Activated CD4-positive, alpha-beta T cell treated with anti-CD3 and anti-CD28 coated beads for 36 hours (primary cell): ENCODE results near the gene TRIM67. TPM values are rescaled to one million over a fixed set of nuclear protein-coding genes. Genes with fewer than 3 reads are reported as not detected.

Experiments
- ATAC-seq: fragments of 200-7000 bp; cut with Tn5 transposase; one replicate; pipeline ENCODE4 v1.10.0; 2021; ENCODE audit warnings: mild to moderate bottlenecking, moderate library complexity
- CTCF ChIA-PET: fragments of 350-600 bp; sonication (Branson Sonifier 250); formaldehyde crosslinking; loops from one replicate; lab custom pipeline; 2021; ENCODE audit warnings: antibody characterized with exemption; lab: Charles Lee
- POLR2A ChIA-PET: fragments of 350-600 bp; sonication (Branson Sonifier 250); formaldehyde crosslinking; loops from one replicate; lab custom pipeline; 2021; ENCODE audit warnings: antibody characterized with exemption, inconsistent platforms; lab: Charles Lee
- DNase-seq: peaks from one replicate; pipeline ENCODE4 v3.0.0-alpha.2; 2020
- H3K27ac Mint-ChIP-seq: one replicate; pipeline ENCODE4 v1.8.0; 2021; ENCODE audit warnings: mixed read lengths
- H3K27me3 Mint-ChIP-seq: one replicate; pipeline ENCODE4 v1.8.0; 2021; ENCODE audit warnings: mixed read lengths
- H3K36me3 Mint-ChIP-seq: one replicate; pipeline ENCODE4 v1.8.0; 2021; ENCODE audit warnings: low read depth, mixed read lengths
- H3K4me1 Mint-ChIP-seq: one replicate; pipeline ENCODE4 v1.8.0; 2021; ENCODE audit warnings: mixed read lengths
- H3K4me3 Mint-ChIP-seq: one replicate; pipeline ENCODE4 v1.8.0; 2021; ENCODE audit warnings: mild to moderate bottlenecking, moderate library complexity, mixed read lengths
- H3K9me3 Mint-ChIP-seq: one replicate; pipeline ENCODE4 v1.8.0; 2021; ENCODE audit warnings: low read depth, mixed read lengths
- intact Hi-C, 2 experiments: fragments of 100-400 bp; cut with DNase I in 1 of 2; cut with micrococcal nuclease in 1 of 2; formaldehyde crosslinking; loops; one replicate each; pipeline versions ENCODE4 v1.14.2 to v1.15.1; 2022 to 2024; cut with DNase I, micrococcal nuclease
- total RNA-seq, 2 experiments: library from RNA; stranded (reverse); gene quantifications; one replicate each; pipeline ENCODE4 v1.2.3, GENCODE V29; 2021

Gene TRIM67
- total RNA-seq, 2 experiments from 2014 or later: not detected

- H3K4me3 Mint-ChIP-seq: no peak overlapping the region
- intact Hi-C loops: loop anchor here in 1 of 2 experiments (10.0 kb wide), 1 partner anchor 575 kb away; the partner anchor contains the start of gene COG2
- H3K27ac Mint-ChIP-seq: no peak overlapping the region
- H3K27me3 Mint-ChIP-seq: no peaks in the 10 kb centered on the region
- DNase-seq (no peak), ATAC-seq (no peak)
- no peaks in the 10 kb centered on the region for H3K9me3 Mint-ChIP-seq
- CTCF ChIA-PET: no interaction called here
- POLR2A ChIA-PET: no interaction called here
- H3K4me1 Mint-ChIP-seq: peaks cover 4% of the 10 kb centered on the region
- H3K36me3 Mint-ChIP-seq: peaks cover 12% of the 10 kb centered on the region
Observed at GRCh38 chr1:231219422-231220401, 57.9 kb downstream of the TRIM67 start.

DNA sequence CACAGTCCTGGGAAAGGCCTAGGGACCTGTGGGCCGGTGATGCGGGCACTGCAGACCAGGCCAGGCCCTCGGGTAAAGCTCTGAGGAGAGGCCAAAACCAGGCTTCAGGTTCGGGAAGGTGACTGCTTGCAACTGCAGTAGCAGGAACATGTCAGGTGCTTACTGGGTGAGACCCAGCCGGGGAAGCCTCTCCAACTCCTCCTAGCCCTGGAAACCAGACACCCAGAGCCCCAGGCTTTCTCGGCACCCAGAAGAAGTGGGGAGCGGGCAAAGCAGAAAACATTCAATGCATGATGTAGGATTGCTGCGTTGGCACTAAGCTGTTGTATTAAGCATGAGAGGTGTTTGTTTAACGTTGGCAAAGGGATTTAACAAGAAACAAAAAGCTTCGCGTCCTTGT is 58.9 kb downstream of the TRIM67 start:
- ChIA-PET POLR2A (no interaction called here), CTCF (no interaction called here)
- no peak overlapping the region for H3K27ac Mint-ChIP-seq
- DNase-seq (no peak), ATAC-seq (no peak)
- peaks cover 20% of the 10 kb centered on the region for H3K36me3 Mint-ChIP-seq
- H3K4me3 Mint-ChIP-seq: no peak overlapping the region
- no peaks in the 10 kb centered on the region for H3K9me3 Mint-ChIP-seq
- intact Hi-C loops: no loop called here
- no peaks in the 10 kb centered on the region for H3K27me3 Mint-ChIP-seq
- H3K4me1 Mint-ChIP-seq: no peaks in the 10 kb centered on the region

DNA sequence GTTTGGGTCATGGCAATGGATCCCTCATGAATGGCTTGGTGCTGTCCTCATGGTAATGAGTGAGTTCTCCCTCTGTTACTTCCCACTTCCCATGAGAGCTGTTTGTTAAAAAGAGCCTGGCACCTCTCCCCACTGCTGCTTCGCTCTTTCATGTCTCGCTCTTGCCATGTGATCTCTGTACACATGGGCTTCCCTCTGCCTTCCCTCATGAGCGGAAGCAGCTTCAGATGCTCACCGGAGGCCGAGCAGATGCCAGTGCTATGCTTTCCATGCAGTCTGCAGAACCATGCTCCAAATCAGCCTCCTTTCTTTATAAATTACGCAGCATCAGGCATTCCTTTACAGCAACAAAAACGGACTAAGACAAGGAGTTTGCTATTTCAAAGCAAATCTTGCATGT is 64.3 kb downstream of the TRIM67 start:
- ATAC-seq (no peak), DNase-seq (no peak)
- intact Hi-C loops: no loop called here
- Mint-ChIP-seq H3K27me3 (no peaks in the 10 kb centered on the region), H3K4me1 (peaks cover 4% of the 10 kb centered on the region), H3K9me3 (no peaks in the 10 kb centered on the region), H3K4me3 (no peak overlapping the region), H3K36me3 (peaks cover 46% of the 10 kb centered on the region), H3K27ac (no peak overlapping the region)
- ChIA-PET POLR2A (no interaction called here), CTCF (interaction anchor here (0.7 kb wide), 1 partner anchor 167 kb away, joined by 3 read pairs; no protein-coding TSS in a partner anchor)

GRCh38 chr1:231231511-231231910 is 69.7 kb downstream of the TRIM67 start:
- Mint-ChIP-seq H3K4me3 (no peak overlapping the region), H3K4me1 (peaks cover 18% of the 10 kb centered on the region), H3K9me3 (no peaks in the 10 kb centered on the region), H3K27me3 (no peaks in the 10 kb centered on the region), H3K36me3 (peaks cover 33% of the 10 kb centered on the region), H3K27ac (no peak overlapping the region)
- DNase-seq: no peak
- ChIA-PET CTCF (interaction anchor here (1.4 kb wide), 1 partner anchor 10 kb away, joined by 4 read pairs; the partner anchor contains the start of gene GNPAT), POLR2A (no interaction called here)
- intact Hi-C loops: no loop called here
- ATAC-seq: no peak

DNA sequence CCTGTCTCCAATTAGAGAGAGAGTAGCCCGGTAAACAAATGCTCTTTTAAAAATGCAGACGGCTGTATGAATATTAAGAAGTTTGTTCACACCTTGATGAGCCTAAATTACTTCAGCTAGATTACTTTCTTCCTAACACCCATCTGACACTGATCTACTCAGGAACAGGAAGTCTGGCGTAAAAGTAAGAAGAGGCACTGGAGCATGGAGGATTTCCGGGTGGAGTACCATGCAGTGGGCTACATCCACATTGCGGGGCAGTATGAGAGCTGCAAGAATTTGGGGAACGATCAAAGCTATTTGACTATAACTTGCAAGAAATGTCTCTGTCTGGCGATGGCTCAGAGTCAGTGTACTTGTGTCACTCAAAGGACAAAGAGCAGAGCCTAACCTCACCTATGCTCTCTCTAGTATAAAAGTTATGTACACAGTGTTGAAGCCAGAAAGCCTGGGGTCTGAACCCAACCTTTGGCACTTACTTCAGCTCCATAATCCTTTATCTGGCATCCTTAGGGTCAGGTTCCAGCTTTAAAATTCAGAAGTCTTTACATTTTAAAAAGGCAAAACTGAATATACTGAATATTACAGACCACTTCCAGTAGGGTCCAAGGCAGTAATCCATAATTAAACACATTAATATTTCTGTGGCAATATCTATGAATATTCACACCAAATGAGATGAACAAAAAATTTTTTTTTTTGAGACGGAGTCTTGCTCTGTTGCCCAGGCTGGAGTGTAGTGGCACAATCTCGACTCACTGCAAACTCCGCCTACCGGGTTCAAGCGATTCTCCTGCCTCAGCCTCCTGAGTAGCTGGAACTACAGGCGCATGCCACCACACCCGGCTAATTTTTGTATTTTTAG is 71.2 kb downstream of the TRIM67 start:
- CTCF ChIA-PET: interaction anchor here (0.7 kb wide), 1 partner anchor 286 kb away, joined by 3 read pairs; no protein-coding TSS in a partner anchor
- Mint-ChIP-seq H3K27ac (peak overlapping the region; percentile 27), H3K36me3 (peaks cover 33% of the 10 kb centered on the region), H3K4me1 (peaks cover 26% of the 10 kb centered on the region), H3K9me3 (no peaks in the 10 kb centered on the region), H3K4me3 (no peak overlapping the region), H3K27me3 (no peaks in the 10 kb centered on the region)
- intact Hi-C loops: no loop called here
- POLR2A ChIA-PET: no interaction called here
- ATAC-seq (no peak), DNase-seq (no peak)

DNA sequence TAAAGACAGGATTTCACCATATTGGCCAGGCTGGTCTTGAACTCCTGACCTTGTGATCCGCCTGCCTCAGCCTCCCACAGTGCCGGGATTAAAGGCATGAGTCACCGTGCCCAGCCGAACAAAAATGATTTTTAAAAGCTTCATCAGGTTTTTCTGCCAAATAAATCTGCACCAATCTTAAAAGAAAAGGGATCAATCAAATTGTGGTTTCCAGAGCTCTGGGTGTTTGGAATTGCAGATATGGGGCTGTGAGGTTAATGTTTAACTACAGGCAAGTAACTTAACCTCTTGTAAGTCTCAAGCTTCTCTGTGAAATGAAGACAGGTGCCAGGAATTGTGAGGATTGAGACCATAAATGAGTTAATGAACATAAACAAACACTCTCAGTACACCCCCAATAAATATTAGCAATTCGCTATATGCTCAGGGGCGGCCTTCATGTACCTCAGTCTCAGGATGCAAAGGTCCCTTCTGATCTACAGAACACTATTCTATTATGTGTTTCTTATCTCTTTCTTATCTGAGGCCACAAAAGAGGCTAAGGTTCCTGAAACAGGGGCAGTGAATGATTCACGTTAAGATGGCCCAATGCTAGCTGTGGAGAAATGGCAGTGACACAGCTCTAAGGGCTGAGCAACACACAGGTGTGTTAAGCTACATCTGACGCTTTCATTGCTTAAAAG is 72.0 kb downstream of the TRIM67 start:
- ChIA-PET CTCF (no interaction called here), POLR2A (no interaction called here)
- H3K4me3 Mint-ChIP-seq: no peak overlapping the region
- intact Hi-C loops: no loop called here
- no peaks in the 10 kb centered on the region for H3K9me3 Mint-ChIP-seq
- peaks cover 38% of the 10 kb centered on the region for H3K36me3 Mint-ChIP-seq
- ATAC-seq (no peak), DNase-seq (no peak)
- H3K4me1 Mint-ChIP-seq: peaks cover 32% of the 10 kb centered on the region
- H3K27ac Mint-ChIP-seq: no peak overlapping the region
- H3K27me3 Mint-ChIP-seq: no peaks in the 10 kb centered on the region

GRCh38 chr1:231234506-231234905 is 72.6 kb downstream of the TRIM67 start:
- CTCF ChIA-PET: no interaction called here

GRCh38 chr1:231235526-231236207 is 73.8 kb downstream of the TRIM67 start:
- Mint-ChIP-seq H3K27ac (no peak overlapping the region), H3K4me1 (peaks cover 43% of the 10 kb centered on the region), H3K36me3 (peaks cover 42% of the 10 kb centered on the region), H3K27me3 (no peaks in the 10 kb centered on the region), H3K4me3 (no peak overlapping the region), H3K9me3 (no peaks in the 10 kb centered on the region)
- ChIA-PET POLR2A (no interaction called here), CTCF (no interaction called here)
- DNase-seq: no peak
- intact Hi-C loops: no loop called here
- ATAC-seq: no peak

More at GRCh38 chr1:231234506-231234905, 72.6 kb downstream of the TRIM67 start:
- DNase-seq (no peak), ATAC-seq (no peak)
- H3K27ac Mint-ChIP-seq: no peak overlapping the region
- H3K4me3 Mint-ChIP-seq: no peak overlapping the region
- H3K9me3 Mint-ChIP-seq: no peaks in the 10 kb centered on the region
- intact Hi-C loops: no loop called here
- H3K36me3 Mint-ChIP-seq: peaks cover 42% of the 10 kb centered on the region
- POLR2A ChIA-PET: no interaction called here
- H3K4me1 Mint-ChIP-seq: peaks cover 38% of the 10 kb centered on the region
- H3K27me3 Mint-ChIP-seq: no peaks in the 10 kb centered on the region

DNA sequence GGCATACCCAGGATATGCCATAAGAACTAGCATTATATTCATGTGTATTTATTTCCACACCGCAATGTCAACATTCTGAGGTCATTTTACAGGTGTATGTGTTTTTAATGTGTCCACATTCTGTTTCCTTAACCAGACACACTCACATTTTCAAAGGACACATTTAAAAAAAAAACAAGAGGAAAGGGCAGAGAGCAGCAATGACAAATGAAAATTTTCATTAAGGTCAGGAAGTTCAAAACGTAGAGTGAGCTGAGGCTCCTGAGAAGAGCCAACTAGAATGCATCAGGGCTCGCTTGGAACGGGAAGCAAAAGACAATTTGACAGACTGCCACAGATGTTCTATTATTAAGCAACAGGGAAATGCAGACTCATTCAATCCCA is 74.3 kb downstream of the TRIM67 start:
- DNase-seq (no peak), ATAC-seq (no peak)
- Mint-ChIP-seq H3K27me3 (no peaks in the 10 kb centered on the region), H3K9me3 (no peaks in the 10 kb centered on the region), H3K27ac (no peak overlapping the region), H3K4me3 (no peak overlapping the region), H3K4me1 (peaks cover 40% of the 10 kb centered on the region), H3K36me3 (peaks cover 38% of the 10 kb centered on the region)
- CTCF ChIA-PET: no interaction called here
- POLR2A ChIA-PET: no interaction called here
- intact Hi-C loops: no loop called here

GRCh38 chr1:231236938-231237337 is 75.1 kb downstream of the TRIM67 start:
- H3K4me3 Mint-ChIP-seq: no peak overlapping the region
- H3K27ac Mint-ChIP-seq: no peak overlapping the region
- ATAC-seq (no peak), DNase-seq (no peak)
- ChIA-PET POLR2A (no interaction called here), CTCF (no interaction called here)
- peaks cover 35% of the 10 kb centered on the region for H3K36me3 Mint-ChIP-seq
- H3K4me1 Mint-ChIP-seq: peaks cover 41% of the 10 kb centered on the region
- H3K9me3 Mint-ChIP-seq: no peaks in the 10 kb centered on the region
- H3K27me3 Mint-ChIP-seq: no peaks in the 10 kb centered on the region
- intact Hi-C loops: no loop called here

DNA sequence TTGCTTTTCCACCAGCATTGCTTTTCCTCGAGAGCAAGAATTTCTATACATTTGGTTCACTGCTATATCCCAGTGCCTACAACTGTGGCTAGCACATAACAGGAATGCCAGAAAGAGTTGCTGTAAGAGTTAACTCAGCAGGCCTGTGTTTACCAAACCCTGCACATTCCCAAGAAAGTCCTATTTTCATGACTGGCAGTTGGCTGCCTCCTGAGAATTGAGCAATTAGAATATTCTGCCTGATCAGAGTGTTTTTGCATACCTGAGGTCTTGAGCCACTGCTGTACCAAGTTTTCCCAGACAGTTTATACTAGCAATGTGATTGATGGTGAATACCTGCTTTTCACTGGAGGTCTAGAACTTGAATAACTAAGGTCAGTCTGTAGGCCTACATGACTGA is 76.4 kb downstream of the TRIM67 start:
- no peaks in the 10 kb centered on the region for H3K9me3 Mint-ChIP-seq
- peaks cover 50% of the 10 kb centered on the region for H3K4me1 Mint-ChIP-seq
- no peak overlapping the region for H3K27ac Mint-ChIP-seq
- no peaks in the 10 kb centered on the region for H3K27me3 Mint-ChIP-seq
- ATAC-seq (no peak), DNase-seq (no peak)
- POLR2A ChIA-PET: no interaction called here
- intact Hi-C loops: no loop called here
- H3K4me3 Mint-ChIP-seq: no peak overlapping the region
- peaks cover 37% of the 10 kb centered on the region for H3K36me3 Mint-ChIP-seq
- CTCF ChIA-PET: no interaction called here
